ENCODE data around the gene ATP5PD. TPM values are rescaled to one million over a fixed set of nuclear protein-coding genes. Genes with fewer than 3 reads are reported as not detected.
A peak's percentile ranks its signal among the peaks of the same experiment; 100 is the strongest.
"Not testable (repeated sequence)": the region's sequence is repeated elsewhere in the genome, so short reads cannot be mapped to it uniquely, and the experiment has no call there.

ATP5PD gene
- total RNA-seq, 1 donor from 2014 or later = 360 TPM

DNA sequence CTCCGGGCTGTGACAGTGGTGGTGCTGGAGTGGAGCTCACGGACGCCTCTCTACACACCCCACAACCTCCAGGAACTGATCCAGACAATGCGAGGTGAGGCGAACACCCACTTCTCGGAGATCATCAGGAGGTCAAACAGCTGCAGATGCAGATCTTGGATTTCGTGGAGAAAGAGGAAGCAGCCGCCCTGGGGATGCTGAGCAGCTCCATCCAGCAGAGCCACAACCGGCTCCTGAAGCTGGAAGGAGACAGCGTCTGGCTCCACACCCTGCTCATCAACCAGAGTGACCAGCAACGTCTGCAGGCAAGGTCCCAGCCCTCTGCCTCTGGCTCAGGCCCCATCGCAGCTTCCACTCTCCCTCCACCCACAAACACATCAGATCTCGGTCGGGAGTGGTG, 27.8 kb upstream of the ATP5PD start:
- no peak overlapping the region for H3K4me3 ChIP-seq (ENCODE audit: low read depth, low read length)
- TF ChIP-seq CTCF (conservative IDR thresholded peaks at IDR 0.05; ENCODE audit: low read depth, low read length) = no peak
- no peak for DNase-seq (ENCODE audit: low read depth)

GRCh38 chr17:75073618-75074047, 26.9 kb upstream of the ATP5PD start:
- no peak overlapping the region for H3K4me3 ChIP-seq (ENCODE audit: low read depth, low read length)
- no peak for DNase-seq (ENCODE audit: low read depth)
- TF ChIP-seq CTCF (conservative IDR thresholded peaks at IDR 0.05; ENCODE audit: low read depth, low read length) = no peak

DNA sequence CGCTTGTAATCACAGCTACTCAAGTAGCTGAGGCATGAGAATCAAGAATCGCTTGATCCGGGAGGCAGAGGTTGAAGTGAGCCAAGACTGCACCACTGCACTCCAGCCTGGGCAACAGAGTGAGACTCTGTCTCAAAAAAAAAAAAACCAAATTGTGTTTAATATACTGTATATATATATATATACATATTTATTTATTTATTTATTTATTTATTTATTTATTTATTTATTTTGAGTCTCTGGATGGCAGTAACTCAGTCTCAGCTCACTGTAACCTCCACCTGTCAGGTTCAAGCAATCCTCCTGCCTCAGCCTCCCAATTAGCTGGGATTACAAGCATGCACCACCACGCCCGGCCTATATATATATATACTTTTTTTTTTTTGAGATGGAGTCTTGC, 26.1 kb upstream of the ATP5PD start:
- not testable (repeated sequence) for H3K4me3 ChIP-seq (ENCODE audit: low read depth, low read length); DNase-seq (ENCODE audit: low read depth)

GRCh38 chr17:75071478-75072271, 24.9 kb upstream of the ATP5PD start:
- not testable (repeated sequence) for H3K4me3 ChIP-seq (ENCODE audit: low read depth, low read length); DNase-seq (ENCODE audit: low read depth)

- DNase-seq (ENCODE audit: low read depth) = no peak
- no peak overlapping the region for H3K4me3 ChIP-seq (ENCODE audit: low read depth, low read length)
- TF ChIP-seq CTCF (conservative IDR thresholded peaks at IDR 0.05; ENCODE audit: low read depth, low read length) = peak; percentile 59
These were observed 23.0 kb upstream of the ATP5PD start for GRCh38 chr17:75069783-75070182.

DNA sequence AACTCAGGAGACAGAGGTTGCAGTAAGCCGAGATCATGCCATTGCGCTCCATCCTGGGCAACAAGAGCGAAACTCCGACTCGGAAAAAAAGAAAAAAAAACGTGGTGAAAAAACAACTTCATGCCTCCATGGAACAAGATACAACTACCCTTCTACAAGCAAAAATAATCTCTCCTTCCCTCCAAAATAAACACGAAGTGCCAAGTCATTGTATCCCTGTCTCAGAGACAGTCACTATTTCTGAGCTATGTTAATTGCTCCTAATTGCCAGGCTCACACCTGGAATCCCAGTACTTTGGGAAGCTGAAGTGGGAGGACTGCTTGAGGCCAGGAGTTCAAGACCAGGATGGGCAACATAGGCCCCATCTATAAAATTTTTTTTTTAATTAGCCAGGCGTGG, 22.0 kb upstream of the ATP5PD start:
- TF ChIP-seq CTCF (conservative IDR thresholded peaks at IDR 0.05; ENCODE audit: low read depth, low read length) = no peak
- DNase-seq (ENCODE audit: low read depth) = no peak
- H3K4me3 ChIP-seq (ENCODE audit: low read depth, low read length) = no peak overlapping the region

- no peak for TF ChIP-seq CTCF (conservative IDR thresholded peaks at IDR 0.05; ENCODE audit: low read depth, low read length)
- DNase-seq (ENCODE audit: low read depth) = no peak
These were observed 21.1 kb upstream of the ATP5PD start for GRCh38 chr17:75067856-75068255.

DNA sequence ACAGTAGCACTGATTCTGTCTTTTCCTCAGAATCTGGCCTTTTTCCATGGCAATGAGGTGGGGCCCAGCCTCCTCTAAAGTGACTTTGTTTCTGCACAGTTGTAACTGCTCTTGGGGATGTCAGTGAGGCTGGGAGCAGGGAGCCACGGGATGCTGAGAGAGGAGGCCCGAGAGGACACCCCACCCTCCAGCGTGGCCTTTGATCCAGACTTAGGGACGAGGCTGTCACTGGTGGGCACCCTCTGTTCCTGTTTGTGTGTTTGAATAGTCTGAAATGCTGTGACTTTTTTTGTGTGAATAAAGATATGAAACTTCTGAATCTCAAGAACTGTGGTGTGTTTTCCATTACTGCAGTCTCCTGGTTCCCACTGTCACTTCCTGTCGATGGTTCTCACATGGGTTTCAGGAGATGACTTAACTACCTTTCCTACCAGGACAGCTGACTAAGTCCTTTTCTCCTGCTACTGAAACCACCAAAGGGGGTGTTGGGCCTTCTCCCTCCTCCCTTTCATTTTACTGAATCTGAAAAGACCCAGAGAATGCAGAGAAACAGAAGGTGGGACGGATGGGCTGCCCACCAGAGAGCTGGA, 18.9 kb upstream of the ATP5PD start:
- no peak for TF ChIP-seq CTCF (conservative IDR thresholded peaks at IDR 0.05; ENCODE audit: low read depth, low read length)
- no peak for DNase-seq (ENCODE audit: low read depth)
- no peak overlapping the region for H3K4me3 ChIP-seq (ENCODE audit: low read depth, low read length)

More at GRCh38 chr17:75067856-75068255, 21.1 kb upstream of the ATP5PD start:
- no peak overlapping the region for H3K4me3 ChIP-seq (ENCODE audit: low read depth, low read length)

Data from epithelial cell of proximal tubule (primary cell).